Fibroblast of lung (primary cell): Measurements from ENCODE around the gene FBXW11. TPM values are rescaled to one million over a fixed set of nuclear protein-coding genes. Genes with fewer than 3 reads are reported as not detected.

Source experiments
- DNase-seq, 2 donors: peaks; one replicate each; pipeline versions ENCODE4 v3.0.0 to v3.0.0-alpha.2; 2010; ENCODE audit warnings: low read depth in 2 of 2
- H2AFZ ChIP-seq: 2 replicates; pipeline ENCODE4 v1.5.1; 2012; ENCODE audit warnings: low read length, control low read depth, inconsistent platforms
- H3K27ac ChIP-seq: 2 replicates; pipeline ENCODE4 v1.5.1; 2011; ENCODE audit warnings: low read length, control low read depth; ENCODE audit not compliant: insufficient read depth
- H3K27me3 ChIP-seq: 2 replicates; pipeline ENCODE4 v1.5.1; 2011; ENCODE audit warnings: mild to moderate bottlenecking, low read length; ENCODE audit not compliant: control insufficient read depth, insufficient read depth
- H3K36me3 ChIP-seq: 2 replicates; pipeline ENCODE4 v1.5.1; 2011; ENCODE audit warnings: low read length; ENCODE audit not compliant: control insufficient read depth, insufficient read depth
- H3K4me1 ChIP-seq: 2 replicates; pipeline ENCODE4 v1.5.1; 2011; ENCODE audit warnings: low read length; ENCODE audit not compliant: control insufficient read depth, insufficient read depth; ENCODE audit errors: extremely low read depth
- H3K4me2 ChIP-seq: 2 replicates; pipeline ENCODE4 v1.5.1; 2011; ENCODE audit warnings: low read length, control low read depth; ENCODE audit not compliant: insufficient read depth; ENCODE audit errors: extremely low read depth
- H3K4me3 ChIP-seq, 4 experiments: fragments of 200-600 bp in 1 of 4; sonication (generic) in 1 of 4; replicated peaks in 1 of 4; 2 replicates each; pipeline ENCODE4 v1.5.1; 2011 to 2016; ENCODE audit warnings: low read length in 4 of 4, low read depth in 3 of 4, mild to moderate bottlenecking in 3 of 4, control low read depth in 2 of 4, inconsistent platforms in 1 of 4, mixed read lengths in 1 of 4; ENCODE audit not compliant: insufficient read depth in 1 of 4; ENCODE audit errors: control extremely low read depth in 1 of 4
- H3K79me2 ChIP-seq: 2 replicates; pipeline ENCODE4 v1.5.1; 2012; ENCODE audit warnings: mild to moderate bottlenecking, low read length, inconsistent platforms; ENCODE audit not compliant: control insufficient read depth, insufficient read depth
- H3K9ac ChIP-seq: 2 replicates; pipeline ENCODE4 v1.5.1; 2011; ENCODE audit warnings: mild to moderate bottlenecking, low read length, control low read depth; ENCODE audit not compliant: insufficient read depth
- H3K9me3 ChIP-seq: 2 replicates; pipeline ENCODE4 v1.5.1; 2012; ENCODE audit warnings: low read depth, low read length; ENCODE audit not compliant: control insufficient read depth, insufficient read depth
- H4K20me1 ChIP-seq: 2 replicates; pipeline ENCODE4 v1.5.1; 2011; ENCODE audit warnings: low read length; ENCODE audit not compliant: control insufficient read depth, insufficient read depth; ENCODE audit errors: extremely low read depth
- EZH2 ChIP-seq: IDR thresholded peaks from 2 replicates; pipeline ENCODE4 v1.5.1; 2012; ENCODE audit warnings: low read length, control low read depth, mild to moderate bottlenecking; ENCODE audit errors: missing control alignments
- polyA plus RNA-seq, 2 donors: library from polyadenylated mRNA; depleted of rRNA in 1 of 2; stranded (reverse) in 1 of 2; unstranded in 1 of 2; fragments of >200 nt; gene quantifications; 2 replicates each; pipeline ENCODE4 v1.2.1, GENCODE V29; 2011 to 2012; ENCODE audit warnings: missing spikeins in 1 of 2
- total RNA-seq: library from RNA; depleted of rRNA; stranded (reverse); fragments of >200 nt; gene quantifications from 2 replicates; pipeline ENCODE4 v1.2.1, GENCODE V29; 2014
- TF ChIP-seq, protein P1 (sequence below), 2 donors: IDR thresholded peaks in 1 of 2; conservative IDR thresholded peaks in 1 of 2; 1 replicate in 1 of 2; 2 replicates in 1 of 2; pipeline ENCODE4 v1.5.1; 2011 to 2012; ENCODE audit warnings: low read length in 2 of 2, control low read depth in 1 of 2, inconsistent platforms in 1 of 2, low read depth in 1 of 2, mild to moderate bottlenecking in 1 of 2

The FBXW11 gene
- total and polyA plus RNA-seq, 2 donors (not counting 1 experiment from before 2014, with no cell fraction given): 52.6 to 113 TPM

- Histone ChIP-seq H3K27me3 (no peaks in the 10 kb centered on the region), H2AFZ (no peak overlapping the region), H3K4me2 (no peak overlapping the region), H3K4me3 (no peak overlapping the region), H3K27ac (no peak overlapping the region), H3K4me1 (peaks cover 3% of the 10 kb centered on the region), H3K9ac (no peak overlapping the region), H3K36me3 (peaks cover 2% of the 10 kb centered on the region), H4K20me1 (peaks cover 2% of the 10 kb centered on the region), H3K79me2 (peaks cover 15% of the 10 kb centered on the region), H3K9me3 (no peaks in the 10 kb centered on the region)
- no peak for DNase-seq
- TF ChIP-seq EZH2: no peak
- TF ChIP-seq, protein P1, sequence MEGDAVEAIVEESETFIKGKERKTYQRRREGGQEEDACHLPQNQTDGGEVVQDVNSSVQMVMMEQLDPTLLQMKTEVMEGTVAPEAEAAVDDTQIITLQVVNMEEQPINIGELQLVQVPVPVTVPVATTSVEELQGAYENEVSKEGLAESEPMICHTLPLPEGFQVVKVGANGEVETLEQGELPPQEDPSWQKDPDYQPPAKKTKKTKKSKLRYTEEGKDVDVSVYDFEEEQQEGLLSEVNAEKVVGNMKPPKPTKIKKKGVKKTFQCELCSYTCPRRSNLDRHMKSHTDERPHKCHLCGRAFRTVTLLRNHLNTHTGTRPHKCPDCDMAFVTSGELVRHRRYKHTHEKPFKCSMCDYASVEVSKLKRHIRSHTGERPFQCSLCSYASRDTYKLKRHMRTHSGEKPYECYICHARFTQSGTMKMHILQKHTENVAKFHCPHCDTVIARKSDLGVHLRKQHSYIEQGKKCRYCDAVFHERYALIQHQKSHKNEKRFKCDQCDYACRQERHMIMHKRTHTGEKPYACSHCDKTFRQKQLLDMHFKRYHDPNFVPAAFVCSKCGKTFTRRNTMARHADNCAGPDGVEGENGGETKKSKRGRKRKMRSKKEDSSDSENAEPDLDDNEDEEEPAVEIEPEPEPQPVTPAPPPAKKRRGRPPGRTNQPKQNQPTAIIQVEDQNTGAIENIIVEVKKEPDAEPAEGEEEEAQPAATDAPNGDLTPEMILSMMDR (conservative IDR thresholded peaks at IDR 0.05 in 1 of 2, IDR thresholded peaks at IDR 0.05 in 1 of 2; ENCODE audit: low read depth in 1 of 2, low read length in 2 of 2): no peak
Observed at GRCh38 chr5:171906066-171906570, 100.3 kb downstream of the FBXW11 start.

GRCh38 chr5:171904886-171905285, 101.6 kb downstream of the FBXW11 start:
- Histone ChIP-seq H3K27me3 (no peaks in the 10 kb centered on the region), H2AFZ (no peak overlapping the region), H3K9ac (no peak overlapping the region), H3K4me2 (no peak overlapping the region), H3K27ac (no peak overlapping the region), H4K20me1 (peaks cover 2% of the 10 kb centered on the region), H3K4me3 (no peak overlapping the region), H3K9me3 (no peaks in the 10 kb centered on the region), H3K4me1 (no peaks in the 10 kb centered on the region), H3K36me3 (peaks cover 2% of the 10 kb centered on the region), H3K79me2 (peaks cover 15% of the 10 kb centered on the region)
- TF ChIP-seq, protein P1 (conservative IDR thresholded peaks at IDR 0.05 in 1 of 2, IDR thresholded peaks at IDR 0.05 in 1 of 2; ENCODE audit: low read depth in 1 of 2, low read length in 2 of 2): no peak
- TF ChIP-seq EZH2: no peak
- DNase-seq: no peak

- H3K79me2 ChIP-seq: peaks cover 10% of the 10 kb centered on the region
- no peak overlapping the region for H3K9ac ChIP-seq
- H3K4me1 ChIP-seq: no peaks in the 10 kb centered on the region
- H3K9me3 ChIP-seq: no peaks in the 10 kb centered on the region
- no peak for DNase-seq
- H3K36me3 ChIP-seq: no peaks in the 10 kb centered on the region
- peaks cover 2% of the 10 kb centered on the region for H4K20me1 ChIP-seq
- H3K4me3 ChIP-seq: no peak overlapping the region
- H3K4me2 ChIP-seq: no peak overlapping the region
- H3K27ac ChIP-seq: no peak overlapping the region
- no peak for TF ChIP-seq EZH2
- TF ChIP-seq, protein P1 (conservative IDR thresholded peaks at IDR 0.05 in 1 of 2, IDR thresholded peaks at IDR 0.05 in 1 of 2; ENCODE audit: low read depth in 1 of 2, low read length in 2 of 2): no peak
- H2AFZ ChIP-seq: no peak overlapping the region
- H3K27me3 ChIP-seq: no peaks in the 10 kb centered on the region
Observed at GRCh38 chr5:171901764-171902163, 104.7 kb downstream of the FBXW11 start.
